Activated naive CD4-positive, alpha-beta T cell treated with anti-CD3 and anti-CD28 coated beads, Interleukin-2, amount 50 U/mL, for 72 hours (primary cell): ENCODE measurements around the gene EFCAB3. TPM values are rescaled to one million over a fixed set of nuclear protein-coding genes. Genes with fewer than 3 reads are reported as not detected.
"Not testable (repeated sequence)": the region's sequence is repeated elsewhere in the genome, so short reads cannot be mapped to it uniquely, and the experiment has no call there.

Experiments
- ATAC-seq, 2 donors: fragments of 150-1000 bp; cut with Tn5 transposase; 2 replicates each; pipeline ENCODE4 v1.10.0; 2021; ENCODE audit warnings: mild to moderate bottlenecking in 2 of 2, moderate library complexity in 2 of 2
- DNase-seq, 2 donors: peaks; one replicate each; pipeline ENCODE4 v3.0.0; 2021 to 2022; ENCODE audit warnings: low spot score in 2 of 2
- H3K27ac Mint-ChIP-seq, 2 donors: one replicate each; pipeline ENCODE4 v1.8.0; 2022; ENCODE audit warnings: mild to moderate bottlenecking in 2 of 2, mixed read lengths in 2 of 2
- H3K36me3 Mint-ChIP-seq, 2 donors: one replicate each; pipeline ENCODE4 v1.8.0; 2022; ENCODE audit warnings: mixed read lengths in 2 of 2
- H3K9me3 Mint-ChIP-seq, 2 donors: one replicate each; pipeline ENCODE4 v1.8.0; 2022; ENCODE audit warnings: mixed read lengths in 2 of 2
- total RNA-seq, 2 donors: library from RNA; stranded (reverse); gene quantifications; one replicate each; pipeline ENCODE4 v1.2.3, GENCODE V29; 2022

EFCAB3 gene
- not detected for total RNA-seq

GRCh38 chr17:62380253-62380652, at the start of gene EFCAB3:
TSS of gene EFCAB3 (plus strand) at chr17:62380553. CDS start at chr17:62382980, 2,427 bp downstream.
- no peaks in the 10 kb centered on the region for H3K9me3 Mint-ChIP-seq
- no peaks in the 10 kb centered on the region for H3K36me3 Mint-ChIP-seq
- H3K27ac Mint-ChIP-seq = no peak within 1 kb of the TSS
- DNase-seq = no peak
- ATAC-seq = no peak

- Mint-ChIP-seq H3K27ac (no peak overlapping the region), H3K9me3 (peaks cover 5% of the 10 kb centered on the region in 2 donors), H3K36me3 (peaks cover 6 to 7% of the 10 kb centered on the region in 2 donors)
- no peak for DNase-seq
- ATAC-seq = no peak
These were observed 43.8 kb upstream of the EFCAB3 start for GRCh38 chr17:62336527-62336926.

- DNase-seq = no peak
- no peak for ATAC-seq
- H3K36me3 Mint-ChIP-seq = no peaks in the 10 kb centered on the region
- H3K27ac Mint-ChIP-seq = no peak overlapping the region
- peaks cover 0 to 3% of the 10 kb centered on the region in 2 donors for H3K9me3 Mint-ChIP-seq
These were observed 36.5 kb upstream of the EFCAB3 start for GRCh38 chr17:62343764-62344270.

- ATAC-seq (no peak), DNase-seq (no peak)
- Mint-ChIP-seq H3K36me3 (no peaks in the 10 kb centered on the region), H3K9me3 (no peaks in the 10 kb centered on the region), H3K27ac (no peak overlapping the region)
These were observed 29.2 kb upstream of the EFCAB3 start for GRCh38 chr17:62351176-62351575.

- ATAC-seq (no peak), DNase-seq (no peak)
- Mint-ChIP-seq H3K36me3 (no peaks in the 10 kb centered on the region), H3K9me3 (peaks cover 4 to 5% of the 10 kb centered on the region in 2 donors), H3K27ac (no peak overlapping the region)
These were observed 14.2 kb upstream of the EFCAB3 start for GRCh38 chr17:62366191-62366590.

GRCh38 chr17:62381561-62381960, 1.2 kb downstream of the EFCAB3 start:
- H3K9me3 Mint-ChIP-seq = no peaks in the 10 kb centered on the region
- no peak overlapping the region for H3K27ac Mint-ChIP-seq
- no peaks in the 10 kb centered on the region for H3K36me3 Mint-ChIP-seq
- DNase-seq (no peak), ATAC-seq (no peak)

GRCh38 chr17:62388856-62389255, 8.5 kb downstream of the EFCAB3 start:
- H3K9me3 Mint-ChIP-seq = no peaks in the 10 kb centered on the region
- no peaks in the 10 kb centered on the region for H3K36me3 Mint-ChIP-seq
- ATAC-seq (no peak), DNase-seq (no peak)
- H3K27ac Mint-ChIP-seq = no peak overlapping the region

- H3K9me3 Mint-ChIP-seq = no peaks in the 10 kb centered on the region
- no peak overlapping the region for H3K27ac Mint-ChIP-seq
- ATAC-seq (no peak), DNase-seq (no peak)
- no peaks in the 10 kb centered on the region for H3K36me3 Mint-ChIP-seq
These were observed 12.6 kb downstream of the EFCAB3 start for GRCh38 chr17:62392908-62393307.

GRCh38 chr17:62398891-62399290, 18.5 kb downstream of the EFCAB3 start:
- ATAC-seq = no peak
- Mint-ChIP-seq H3K36me3 (peaks cover 0 to 4% of the 10 kb centered on the region in 2 donors), H3K27ac (peak overlapping the region in 1 of 2 donors; percentile 26), H3K9me3 (peaks cover 0 to 4% of the 10 kb centered on the region in 2 donors)
- DNase-seq = no peak

GRCh38 chr17:62405451-62405850, 25.1 kb downstream of the EFCAB3 start:
- no peak for DNase-seq
- H3K27ac Mint-ChIP-seq = no peak overlapping the region
- peaks cover 0 to 4% of the 10 kb centered on the region in 2 donors for H3K36me3 Mint-ChIP-seq
- peaks cover 0 to 4% of the 10 kb centered on the region in 2 donors for H3K9me3 Mint-ChIP-seq
- no peak for ATAC-seq

- not testable (repeated sequence) for H3K36me3 Mint-ChIP-seq, ATAC-seq, DNase-seq, H3K27ac Mint-ChIP-seq, H3K9me3 Mint-ChIP-seq
These were observed 32.7 kb downstream of the EFCAB3 start for GRCh38 chr17:62413090-62413489.

GRCh38 chr17:62423647-62424461, 43.5 kb downstream of the EFCAB3 start, which contains the start of gene METTL2A:
TSS of gene METTL2A (plus strand) at chr17:62423897. CDS start at chr17:62423903, 6 bp downstream.
- H3K9me3 Mint-ChIP-seq = not testable (repeated sequence)
- peak within 1 kb of the TSS; percentile 93 to 99 for H3K27ac Mint-ChIP-seq
- ATAC-seq (peak; percentile 96), DNase-seq (peak; percentile 85 to 88)
- H3K36me3 Mint-ChIP-seq = peaks cover 16% of the 10 kb centered on the region in 2 donors

- not testable (repeated sequence) for H3K9me3 Mint-ChIP-seq, ATAC-seq, DNase-seq, H3K27ac Mint-ChIP-seq
- H3K36me3 Mint-ChIP-seq = peaks cover 16% of the 10 kb centered on the region in 2 donors
These were observed 45.9 kb downstream of the EFCAB3 start for GRCh38 chr17:62426214-62426613.

- DNase-seq, H3K36me3 Mint-ChIP-seq, H3K27ac Mint-ChIP-seq, H3K9me3 Mint-ChIP-seq, ATAC-seq: not testable (repeated sequence)
These were observed 54.9 kb downstream of the EFCAB3 start for GRCh38 chr17:62435251-62435650.

- not testable (repeated sequence) for H3K27ac Mint-ChIP-seq, H3K9me3 Mint-ChIP-seq, ATAC-seq, H3K36me3 Mint-ChIP-seq, DNase-seq
These were observed 60.8 kb downstream of the EFCAB3 start for GRCh38 chr17:62441181-62441580.

- no peak for DNase-seq
- H3K27ac Mint-ChIP-seq = no peak overlapping the region
- no peak for ATAC-seq
- H3K36me3 Mint-ChIP-seq = peaks cover 9 to 17% of the 10 kb centered on the region in 2 donors
- no peaks in the 10 kb centered on the region for H3K9me3 Mint-ChIP-seq
These were observed 63.7 kb downstream of the EFCAB3 start for GRCh38 chr17:62444063-62444462.

GRCh38 chr17:62445791-62446190, 65.4 kb downstream of the EFCAB3 start:
- not testable (repeated sequence) for H3K9me3 Mint-ChIP-seq, ATAC-seq, H3K27ac Mint-ChIP-seq, DNase-seq
- H3K36me3 Mint-ChIP-seq = peaks cover 9 to 19% of the 10 kb centered on the region in 2 donors

GRCh38 chr17:62452195-62452594, 71.8 kb downstream of the EFCAB3 start:
- not testable (repeated sequence) for ATAC-seq, H3K9me3 Mint-ChIP-seq, H3K27ac Mint-ChIP-seq, DNase-seq
- H3K36me3 Mint-ChIP-seq = peaks cover 15 to 18% of the 10 kb centered on the region in 2 donors
